GM21423 (cell line): ENCODE data around the gene ASPG.

Experiments
- ATAC-seq: cut with Tn5 transposase; IDR thresholded peaks from one replicate; pipeline ENCODE4 v1.9.1; 2021; ENCODE audit warnings: mild to moderate bottlenecking, moderate library complexity; ENCODE audit not compliant: unreplicated experiment

The ASPG gene

GRCh38 chr14:104085032-104085888 is at the start of gene ASPG:
Gene ASPG, plus strand, starts transcription at chr14:104085700. Its CDS starts 71 bp downstream, at chr14:104085771.
- ATAC-seq, result no peak

GRCh38 chr14:104036212-104036611 is 49.3 kb upstream of the ASPG start:
- ATAC-seq, result no peak

- no peak for ATAC-seq
Measured at GRCh38 chr14:104037074-104037473, 48.4 kb upstream of the ASPG start.

- no peak for ATAC-seq
Measured at GRCh38 chr14:104037903-104038302, 47.6 kb upstream of the ASPG start.

- ATAC-seq, result no peak
Measured at GRCh38 chr14:104039214-104039613, 46.3 kb upstream of the ASPG start.

GRCh38 chr14:104040539-104040938 is 45.0 kb upstream of the ASPG start:
- ATAC-seq, result no peak

- ATAC-seq, result no peak
Measured at GRCh38 chr14:104041430-104042104, 43.9 kb upstream of the ASPG start.

GRCh38 chr14:104044016-104044415 is 41.5 kb upstream of the ASPG start:
- ATAC-seq, result no peak

GRCh38 chr14:104047761-104048160 is 37.7 kb upstream of the ASPG start:
- no peak for ATAC-seq

GRCh38 chr14:104048758-104049507 is 36.6 kb upstream of the ASPG start:
- no peak for ATAC-seq

- ATAC-seq, result no peak
Measured at GRCh38 chr14:104049576-104050240, 35.8 kb upstream of the ASPG start.

- ATAC-seq, result no peak
Measured at GRCh38 chr14:104051092-104051813, 34.2 kb upstream of the ASPG start.

GRCh38 chr14:104054222-104054905 is 31.1 kb upstream of the ASPG start:
- ATAC-seq, result no peak

- ATAC-seq, result no peak
Measured at GRCh38 chr14:104062281-104062680, 23.2 kb upstream of the ASPG start.

GRCh38 chr14:104064003-104064402 is 21.5 kb upstream of the ASPG start:
- ATAC-seq, result no peak

GRCh38 chr14:104066279-104066678 is 19.2 kb upstream of the ASPG start:
- no peak for ATAC-seq

GRCh38 chr14:104066719-104067295 is 18.7 kb upstream of the ASPG start:
- no peak for ATAC-seq

- no peak for ATAC-seq
Measured at GRCh38 chr14:104069541-104069940, 16.0 kb upstream of the ASPG start.

- ATAC-seq, result no peak
Measured at GRCh38 chr14:104072586-104072985, 12.9 kb upstream of the ASPG start.
